Measurements from ENCODE around the gene ZNF577. TPM values are rescaled to one million over a fixed set of nuclear protein-coding genes. Genes with fewer than 3 reads are reported as not detected.

The ZNF577 gene
- total RNA-seq, 1 donor from 2014 or later: 27.5 TPM

DNA sequence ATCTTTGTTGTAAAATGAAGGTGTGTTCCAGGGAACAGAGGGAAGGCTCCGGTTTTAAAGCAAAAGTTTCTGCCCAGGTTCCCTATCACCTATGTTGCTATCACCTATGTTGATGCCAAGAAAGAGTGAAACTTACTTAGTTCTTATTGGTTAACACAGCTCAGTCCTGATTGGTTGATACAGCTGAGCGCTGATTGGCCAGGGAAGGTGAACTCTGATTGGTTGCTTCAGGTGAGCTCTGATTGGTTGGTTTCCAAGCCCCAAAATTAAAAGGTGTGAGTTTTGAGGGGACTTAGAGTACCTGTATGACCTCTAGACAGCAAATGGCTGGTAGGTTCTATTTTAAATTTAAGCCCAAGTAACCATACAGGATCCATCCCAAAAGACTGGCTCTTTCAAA is 50.6 kb downstream of the ZNF577 start:
- no peak for TF ChIP-seq CTCF (IDR thresholded peaks at IDR 0.05; ENCODE audit: unreplicated experiment)
- H3K4me1 Mint-ChIP-seq (ENCODE audit: low read depth): no peaks in the 10 kb centered on the region
- H3K36me3 Mint-ChIP-seq (ENCODE audit: insufficient read depth): peaks cover 5% of the 10 kb centered on the region
- H3K27ac Mint-ChIP-seq: no peak overlapping the region
- H3K27me3 Mint-ChIP-seq: no peaks in the 10 kb centered on the region
- H3K9me3 Mint-ChIP-seq (ENCODE audit: low read depth): peaks cover 44% of the 10 kb centered on the region
- no peak for DNase-seq (ENCODE audit: low spot score, unreplicated experiment)
- H3K4me3 Mint-ChIP-seq (ENCODE audit: low read depth): no peak overlapping the region

DNA sequence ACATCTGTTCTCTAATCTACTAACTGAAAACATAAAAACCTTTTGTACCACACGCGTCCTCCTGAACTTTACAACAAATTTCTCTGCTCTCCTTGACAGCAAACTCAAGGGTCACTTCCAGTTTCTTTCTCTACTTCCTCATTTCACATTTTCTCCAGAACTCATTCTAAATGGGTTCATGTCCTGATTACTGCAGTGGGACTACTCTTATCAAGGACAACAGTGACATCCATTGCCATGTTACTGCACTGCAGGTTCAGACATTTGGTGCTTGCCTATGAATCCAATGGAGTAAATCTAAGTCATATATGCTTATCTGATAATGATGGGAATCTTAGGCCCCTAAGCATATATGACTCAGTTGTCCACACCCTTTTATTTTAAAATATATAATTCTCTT is 57.5 kb downstream of the ZNF577 start:
- Mint-ChIP-seq H3K27me3 (no peaks in the 10 kb centered on the region), H3K27ac (no peak overlapping the region), H3K4me1 (ENCODE audit: low read depth) (no peaks in the 10 kb centered on the region), H3K4me3 (ENCODE audit: low read depth) (no peak overlapping the region), H3K9me3 (ENCODE audit: low read depth) (peaks cover 64% of the 10 kb centered on the region), H3K36me3 (ENCODE audit: insufficient read depth) (peaks cover 7% of the 10 kb centered on the region)
- TF ChIP-seq CTCF (IDR thresholded peaks at IDR 0.05; ENCODE audit: unreplicated experiment): no peak
- DNase-seq (ENCODE audit: low spot score, unreplicated experiment): no peak

- peaks cover 53% of the 10 kb centered on the region for H3K9me3 Mint-ChIP-seq (ENCODE audit: low read depth)
- no peak for DNase-seq (ENCODE audit: low spot score, unreplicated experiment)
- no peaks in the 10 kb centered on the region for H3K4me1 Mint-ChIP-seq (ENCODE audit: low read depth)
- peaks cover 5% of the 10 kb centered on the region for H3K36me3 Mint-ChIP-seq (ENCODE audit: insufficient read depth)
- H3K27ac Mint-ChIP-seq: no peak overlapping the region
- no peak overlapping the region for H3K4me3 Mint-ChIP-seq (ENCODE audit: low read depth)
- no peak for TF ChIP-seq CTCF (IDR thresholded peaks at IDR 0.05; ENCODE audit: unreplicated experiment)
- H3K27me3 Mint-ChIP-seq: no peaks in the 10 kb centered on the region
These were observed 63.3 kb downstream of the ZNF577 start for GRCh38 chr19:51824281-51825005.

GRCh38 chr19:51822946-51823345 is 64.8 kb downstream of the ZNF577 start:
- H3K4me1 Mint-ChIP-seq (ENCODE audit: low read depth): no peaks in the 10 kb centered on the region
- H3K27me3 Mint-ChIP-seq: no peaks in the 10 kb centered on the region
- no peak for DNase-seq (ENCODE audit: low spot score, unreplicated experiment)
- H3K27ac Mint-ChIP-seq: no peak overlapping the region
- TF ChIP-seq CTCF (IDR thresholded peaks at IDR 0.05; ENCODE audit: unreplicated experiment): no peak
- H3K4me3 Mint-ChIP-seq (ENCODE audit: low read depth): no peak overlapping the region
- H3K9me3 Mint-ChIP-seq (ENCODE audit: low read depth): peaks cover 45% of the 10 kb centered on the region
- H3K36me3 Mint-ChIP-seq (ENCODE audit: insufficient read depth): peaks cover 4% of the 10 kb centered on the region

- no peak overlapping the region for H3K27ac Mint-ChIP-seq
- H3K4me1 Mint-ChIP-seq (ENCODE audit: low read depth): no peaks in the 10 kb centered on the region
- no peak overlapping the region for H3K4me3 Mint-ChIP-seq (ENCODE audit: low read depth)
- H3K9me3 Mint-ChIP-seq (ENCODE audit: low read depth): peaks cover 39% of the 10 kb centered on the region
- TF ChIP-seq CTCF (IDR thresholded peaks at IDR 0.05; ENCODE audit: unreplicated experiment): no peak
- H3K36me3 Mint-ChIP-seq (ENCODE audit: insufficient read depth): peaks cover 3% of the 10 kb centered on the region
- no peak for DNase-seq (ENCODE audit: low spot score, unreplicated experiment)
- no peaks in the 10 kb centered on the region for H3K27me3 Mint-ChIP-seq
These were observed 65.4 kb downstream of the ZNF577 start for GRCh38 chr19:51822325-51822724.

All from progenitor cell of endocrine pancreas (in vitro differentiated cells).